NCI-H774 (cell line): Measurements from ENCODE around the gene MED26.
"Not testable (repeated sequence)": the region's sequence is repeated elsewhere in the genome, so short reads cannot be mapped to it uniquely, and the experiment has no call there.

Experiments
- DNase-seq: peaks from one replicate; lab custom pipeline; 2025; lab: John Stamatoyannopoulos, UW

Gene MED26

GRCh38 chr19:16573925-16574324 is 54.1 kb downstream of the MED26 start:
- DNase-seq: no peak

GRCh38 chr19:16573296-16573695 is 54.7 kb downstream of the MED26 start:
- no peak for DNase-seq

DNA sequence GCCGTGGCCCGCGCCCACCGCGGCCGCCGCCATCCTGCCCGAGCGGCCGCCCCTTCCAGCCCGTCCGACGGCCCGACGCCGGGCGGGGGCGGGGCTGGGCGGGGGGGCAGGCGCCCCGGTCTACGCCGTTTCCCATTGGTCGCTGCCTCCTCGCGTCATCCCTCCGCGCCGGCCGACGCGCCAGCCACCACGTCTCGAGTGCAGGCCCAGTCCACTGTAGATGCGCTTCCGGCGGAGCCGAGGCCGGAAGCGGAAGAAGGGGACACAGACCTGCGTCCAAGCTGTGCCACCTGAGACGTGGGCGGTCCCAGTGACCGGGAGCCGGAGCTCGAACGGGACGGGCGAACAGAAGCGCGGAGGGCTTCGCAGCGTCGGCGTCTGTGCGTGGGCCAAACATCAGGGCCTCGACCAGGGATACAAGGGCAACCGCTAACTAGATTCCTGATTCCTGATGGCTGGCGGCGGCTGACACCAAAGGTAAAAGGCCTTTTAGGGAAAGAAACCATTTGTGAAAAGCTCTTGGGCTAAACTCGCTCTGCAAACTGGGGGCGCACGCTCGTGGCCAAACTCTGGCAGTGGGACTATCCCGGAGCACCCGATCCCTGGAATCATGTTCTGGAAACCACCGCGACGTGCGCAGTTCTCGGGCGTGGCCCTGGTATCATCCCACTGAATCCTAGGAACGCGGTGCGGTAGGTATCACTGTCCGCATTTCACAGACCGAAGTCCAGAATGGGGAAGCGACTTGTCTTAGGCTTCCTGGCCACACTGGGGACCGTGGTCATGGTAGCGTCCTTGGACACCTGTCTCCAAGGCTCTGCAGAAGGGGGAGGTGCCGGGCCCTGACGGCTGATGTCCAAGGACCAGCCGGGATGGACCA is 55.4 kb downstream of the MED26 start, which contains the start of gene SLC35E1:
Gene SLC35E1 (minus strand): TSS at position 84 of the 880 bp plus-strand sequence. CDS start 51 bp downstream, at position 33.
- peak; percentile 98 for DNase-seq

- no peak for DNase-seq
These were observed 56.1 kb downstream of the MED26 start for GRCh38 chr19:16571822-16572331.

- no peak for DNase-seq
These were observed 56.7 kb downstream of the MED26 start for GRCh38 chr19:16571283-16571682.

GRCh38 chr19:16569609-16570320 is 58.2 kb downstream of the MED26 start:
- no peak for DNase-seq

DNA sequence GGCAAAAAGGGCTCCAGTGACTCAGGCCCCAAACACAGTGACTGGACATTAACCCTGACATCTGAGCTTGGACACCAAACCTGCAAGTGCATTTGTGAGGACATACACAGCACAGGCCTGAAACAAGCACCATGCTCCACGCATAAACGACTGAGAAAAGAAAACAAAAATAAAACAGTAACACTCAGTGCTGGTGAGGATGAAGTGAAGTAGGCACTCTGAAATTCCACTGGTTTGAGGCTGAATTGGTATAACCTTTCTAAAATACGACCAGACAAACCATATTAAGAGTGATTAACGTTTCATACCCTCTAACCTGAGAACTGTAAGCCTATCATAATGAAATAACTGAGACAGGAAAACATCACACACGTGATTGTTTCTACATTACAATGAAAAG is 61.3 kb downstream of the MED26 start:
- DNase-seq: no peak

GRCh38 chr19:16566161-16566560 is 61.8 kb downstream of the MED26 start:
- DNase-seq: no peak

GRCh38 chr19:16564842-16565241 is 63.2 kb downstream of the MED26 start:
- no peak for DNase-seq

DNA sequence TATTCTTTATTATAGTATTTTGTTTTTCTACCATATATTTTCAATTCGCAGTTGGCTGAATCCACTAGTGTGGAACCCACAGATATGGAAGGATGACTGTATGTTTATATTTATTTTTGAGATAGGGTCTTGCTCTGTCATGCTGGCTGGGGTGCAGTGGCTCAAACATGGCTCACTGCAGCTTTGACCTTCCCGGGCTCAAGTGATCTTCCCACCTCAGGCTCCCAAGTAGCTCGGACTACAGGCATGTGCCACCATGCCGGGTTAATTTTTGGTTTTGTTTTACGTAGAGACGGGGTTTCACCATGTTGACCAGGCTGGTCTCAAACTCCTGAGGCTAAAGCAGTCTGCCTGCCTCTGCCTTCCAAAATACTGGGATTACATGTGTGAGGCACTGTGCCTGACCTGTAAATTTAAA is 65.4 kb downstream of the MED26 start:
- DNase-seq: no peak

- no peak for DNase-seq
These were observed 66.6 kb downstream of the MED26 start for GRCh38 chr19:16561382-16561781.

GRCh38 chr19:16559780-16560276 is 68.2 kb downstream of the MED26 start:
- DNase-seq: no peak

DNA sequence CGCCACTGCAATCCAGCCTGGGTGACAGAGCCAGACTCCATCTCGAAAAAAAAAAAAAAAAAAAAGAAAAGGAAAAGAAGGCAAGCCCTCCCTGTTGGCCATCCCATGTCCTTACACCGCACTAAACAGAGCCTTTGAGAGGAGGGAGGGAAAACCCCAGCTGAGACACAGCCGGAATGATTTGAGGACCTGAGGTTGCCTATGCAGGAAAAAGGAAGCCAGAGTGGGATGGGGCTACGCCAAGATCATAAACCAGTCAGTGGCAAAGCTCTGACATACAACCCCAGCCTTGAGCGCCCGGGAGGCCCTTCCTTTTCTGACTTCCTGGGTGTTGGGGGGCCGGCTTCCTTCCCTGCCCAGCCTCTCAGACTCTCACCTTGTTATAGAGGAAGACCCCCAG is 73.2 kb downstream of the MED26 start:
- DNase-seq: no peak

DNA sequence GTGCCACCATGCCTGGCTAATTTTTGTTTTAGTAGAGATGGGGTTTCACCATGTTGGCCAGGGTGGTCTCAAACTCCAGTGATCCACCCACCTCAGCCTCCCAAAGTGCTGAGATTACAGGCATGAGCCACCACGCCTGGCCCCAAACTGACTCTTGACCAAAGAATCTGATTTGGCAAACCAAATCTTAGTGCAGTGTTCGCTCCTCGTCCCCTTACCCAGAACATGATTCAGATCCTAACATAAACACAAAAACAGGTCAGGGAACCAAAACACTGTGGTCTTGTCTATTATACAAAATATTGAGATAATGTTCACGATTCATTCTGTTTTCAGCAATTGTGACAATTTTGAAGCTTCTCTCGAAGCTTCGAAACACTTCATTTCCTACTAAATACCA is 76.1 kb downstream of the MED26 start:
- not testable (repeated sequence) for DNase-seq

GRCh38 chr19:16548956-16549355 is 79.0 kb downstream of the MED26 start:
- DNase-seq: no peak

DNA sequence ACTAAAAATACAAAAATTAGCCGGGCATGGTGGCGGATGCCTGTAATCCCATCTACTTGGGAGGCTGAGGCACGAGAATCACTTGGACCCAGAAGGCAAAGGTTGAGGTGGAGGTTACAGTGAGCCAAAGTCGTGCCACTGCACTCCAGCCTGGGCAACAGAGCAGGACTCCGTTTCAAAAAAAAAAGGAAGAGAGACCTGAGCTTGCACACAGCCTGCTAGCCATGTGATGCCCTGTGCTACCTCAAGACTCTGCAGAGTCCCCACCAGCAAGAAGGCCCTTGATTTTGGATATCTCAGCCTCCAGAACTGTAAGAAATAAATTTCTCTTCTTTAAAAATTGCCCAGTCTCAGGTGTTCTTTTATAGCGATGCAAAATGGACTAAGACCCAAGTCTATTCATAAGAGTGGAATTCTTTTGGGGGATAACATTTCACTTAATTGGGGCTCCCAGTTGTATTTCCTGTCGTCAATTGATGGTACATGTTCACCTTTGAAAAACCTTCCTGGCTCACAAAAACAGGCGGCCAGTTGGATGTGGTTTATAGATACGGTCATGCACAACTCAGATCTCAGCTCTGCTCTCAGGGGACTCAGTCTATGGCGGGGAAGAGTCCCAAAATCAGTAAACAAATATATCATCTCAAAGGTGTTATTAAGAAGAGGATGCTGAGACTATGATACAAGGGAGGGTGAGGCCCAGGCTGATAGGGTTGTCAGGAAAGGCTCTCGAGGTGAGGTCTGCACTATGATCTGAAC is 83.4 kb downstream of the MED26 start:
- DNase-seq: no peak

- DNase-seq: not testable (repeated sequence)
These were observed 84.3 kb downstream of the MED26 start for GRCh38 chr19:16543734-16544133.

DNA sequence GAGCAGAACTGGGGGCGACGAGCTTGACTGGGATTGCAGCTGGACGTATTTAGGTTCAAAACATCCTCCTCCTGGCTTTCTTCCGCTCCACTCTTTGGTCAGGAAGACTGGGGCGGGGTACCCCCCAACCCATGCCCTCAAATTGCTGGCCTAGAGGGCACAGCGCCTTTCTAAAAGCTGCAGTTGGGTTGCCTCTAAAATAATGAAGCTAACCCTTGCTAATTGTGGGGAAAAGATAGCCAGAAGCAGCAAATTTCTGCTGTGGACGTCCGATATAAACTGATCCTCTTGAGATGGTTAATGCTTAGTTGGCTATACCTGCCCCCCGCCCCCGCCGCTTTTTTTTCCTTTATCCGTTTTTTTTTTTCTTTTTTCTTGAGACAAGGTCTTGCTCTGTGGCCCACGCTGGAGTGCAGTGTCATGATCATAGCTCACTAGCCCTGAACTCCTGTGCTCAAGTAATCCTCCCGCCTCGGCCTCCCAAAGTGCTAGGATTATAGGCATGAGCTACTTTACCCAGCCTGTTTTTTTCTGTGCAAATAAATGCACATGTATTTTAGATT is 85.0 kb downstream of the MED26 start:
- no peak for DNase-seq

DNA sequence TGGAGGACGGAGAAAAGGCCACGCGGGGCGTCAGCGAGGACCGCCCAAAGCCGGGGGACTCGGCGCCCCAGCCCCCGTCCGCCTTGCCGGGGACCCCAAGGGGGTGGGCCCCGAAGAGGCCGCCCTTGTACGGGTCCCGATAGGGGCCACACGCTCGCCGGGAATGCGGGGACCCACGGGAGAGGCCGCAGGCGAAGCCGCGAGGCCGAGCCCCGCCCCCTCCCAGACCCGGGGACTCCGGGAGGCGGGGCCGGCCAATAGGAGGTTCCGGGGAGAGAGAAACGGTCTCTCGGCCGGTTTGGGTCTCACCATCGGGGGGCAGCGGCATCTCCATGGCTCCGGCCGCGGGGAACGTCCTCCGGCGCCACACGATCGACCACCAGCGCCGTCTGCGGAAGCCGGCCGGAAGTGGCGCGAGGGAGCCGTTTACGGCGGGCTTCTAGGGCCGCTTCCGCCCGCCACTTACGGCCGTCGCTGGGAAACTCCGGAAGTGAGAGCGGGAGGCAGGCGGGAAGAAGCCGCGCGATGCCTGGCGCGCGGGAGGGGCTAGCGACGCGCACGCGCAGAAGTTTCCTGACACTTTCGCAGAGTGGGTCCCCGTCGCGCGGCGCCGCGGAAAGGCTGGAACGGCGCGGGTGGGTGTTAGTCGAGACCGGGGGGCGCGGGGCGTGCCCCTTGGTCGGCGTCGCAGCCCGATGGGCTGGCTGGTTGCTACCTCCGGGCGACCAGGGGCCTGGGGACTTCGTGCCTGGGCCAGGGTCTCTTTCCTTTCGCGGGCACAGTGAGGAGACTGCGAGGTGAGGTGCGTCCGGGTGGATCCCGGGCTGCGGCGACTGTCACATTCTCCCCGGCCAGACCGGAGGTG is 85.7 kb downstream of the MED26 start, which contains the start of gene CHERP:
Gene CHERP (minus strand): TSS at position 393 of the 865 bp plus-strand sequence. CDS start 59 bp downstream, at position 334.
- peak; percentile 93 for DNase-seq

GRCh38 chr19:16541526-16542044 is 86.4 kb downstream of the MED26 start:
- no peak for DNase-seq
